Chondrocyte (in vitro differentiated cells): ENCODE data around the gene SERPINE1. TPM values are rescaled to one million over a fixed set of nuclear protein-coding genes. Genes with fewer than 3 reads are reported as not detected.
"Not testable (repeated sequence)": the region's sequence is repeated elsewhere in the genome, so short reads cannot be mapped to it uniquely, and the experiment has no call there.

Experiments used
- DNase-seq: peaks from one replicate; pipeline ENCODE4 v3.0.0; 2021; ENCODE audit warnings: mixed read lengths, low spot score
- H3K27ac Mint-ChIP-seq: one replicate; pipeline ENCODE4 v1.8.0; 2021; ENCODE audit warnings: mild to moderate bottlenecking, moderate library complexity, mixed read lengths; ENCODE audit not compliant: unreplicated experiment
- H3K27me3 Mint-ChIP-seq: 2 replicates; pipeline ENCODE4 v1.8.0; 2021; ENCODE audit warnings: low read depth, mixed read lengths
- H3K36me3 Mint-ChIP-seq: 2 replicates; pipeline ENCODE4 v1.8.0; 2021; ENCODE audit warnings: low read depth, mixed read lengths
- H3K4me1 Mint-ChIP-seq: 2 replicates; pipeline ENCODE4 v1.8.0; 2021; ENCODE audit warnings: low read depth, mild to moderate bottlenecking, mixed read lengths
- H3K4me3 Mint-ChIP-seq: one replicate; pipeline ENCODE4 v1.8.0; 2021; ENCODE audit warnings: mild to moderate bottlenecking, moderate library complexity, mixed read lengths; ENCODE audit not compliant: unreplicated experiment
- H3K9me3 Mint-ChIP-seq: 2 replicates; pipeline ENCODE4 v1.8.0; 2021; ENCODE audit warnings: low read depth, mixed read lengths
- CTCF ChIP-seq: fragments of 200-600 bp; sonication (generic); IDR thresholded peaks from 2 replicates; pipeline ENCODE4 v1.5.0; 2021; ENCODE audit warnings: antibody characterized with exemption, mild to moderate bottlenecking, moderate library complexity
- total RNA-seq: library from RNA; stranded (reverse); gene quantifications from 3 replicates; pipeline ENCODE4 v1.2.1, GENCODE V29; 2021

The SERPINE1 gene
- total RNA-seq, 1 donor from 2014 or later: 1,180 TPM

- no peaks in the 10 kb centered on the region for H3K27me3 Mint-ChIP-seq
- peaks cover 79% of the 10 kb centered on the region for H3K4me1 Mint-ChIP-seq
- H3K4me3 Mint-ChIP-seq: no peak overlapping the region
These were observed 11.7 kb upstream of the SERPINE1 start for GRCh38 chr7:101115215-101115614.

GRCh38 chr7:101116898-101117297, 10.0 kb upstream of the SERPINE1 start:
- H3K9me3 Mint-ChIP-seq: no peaks in the 10 kb centered on the region
- DNase-seq: no peak
- H3K4me1 Mint-ChIP-seq: peaks cover 76% of the 10 kb centered on the region
- H3K4me3 Mint-ChIP-seq: no peak overlapping the region
- H3K36me3 Mint-ChIP-seq: no peaks in the 10 kb centered on the region
- H3K27me3 Mint-ChIP-seq: no peaks in the 10 kb centered on the region
- H3K27ac Mint-ChIP-seq: peak overlapping the region; percentile 98
- TF ChIP-seq CTCF: no peak

More at GRCh38 chr7:101115215-101115614, 11.7 kb upstream of the SERPINE1 start:
- TF ChIP-seq CTCF: no peak
- H3K9me3 Mint-ChIP-seq: no peaks in the 10 kb centered on the region
- H3K36me3 Mint-ChIP-seq: no peaks in the 10 kb centered on the region
- no peak for DNase-seq
- H3K27ac Mint-ChIP-seq: peak overlapping the region; percentile 27

- TF ChIP-seq CTCF: no peak
- H3K27ac Mint-ChIP-seq: peak overlapping the region; percentile 98
- H3K4me1 Mint-ChIP-seq: peaks cover 79% of the 10 kb centered on the region
- DNase-seq: no peak
- no peaks in the 10 kb centered on the region for H3K27me3 Mint-ChIP-seq
- no peaks in the 10 kb centered on the region for H3K36me3 Mint-ChIP-seq
- H3K4me3 Mint-ChIP-seq: no peak overlapping the region
- H3K9me3 Mint-ChIP-seq: no peaks in the 10 kb centered on the region
These were observed 8.0 kb upstream of the SERPINE1 start for GRCh38 chr7:101118856-101119255.

GRCh38 chr7:101119876-101120275, 7.0 kb upstream of the SERPINE1 start:
- DNase-seq: no peak
- no peaks in the 10 kb centered on the region for H3K9me3 Mint-ChIP-seq
- no peaks in the 10 kb centered on the region for H3K27me3 Mint-ChIP-seq
- peaks cover 77% of the 10 kb centered on the region for H3K4me1 Mint-ChIP-seq
- no peaks in the 10 kb centered on the region for H3K36me3 Mint-ChIP-seq
- peak overlapping the region; percentile 84 for H3K27ac Mint-ChIP-seq
- H3K4me3 Mint-ChIP-seq: no peak overlapping the region
- TF ChIP-seq CTCF: no peak

GRCh38 chr7:101120315-101120714, 6.6 kb upstream of the SERPINE1 start:
- no peak for TF ChIP-seq CTCF
- Mint-ChIP-seq H3K9me3 (no peaks in the 10 kb centered on the region), H3K4me3 (no peak overlapping the region), H3K36me3 (no peaks in the 10 kb centered on the region), H3K27ac (peak overlapping the region; percentile 84), H3K27me3 (no peaks in the 10 kb centered on the region), H3K4me1 (peaks cover 82% of the 10 kb centered on the region)
- no peak for DNase-seq

GRCh38 chr7:101121631-101121990, 5.3 kb upstream of the SERPINE1 start:
- not testable (repeated sequence) for DNase-seq, H3K4me3 Mint-ChIP-seq, H3K9me3 Mint-ChIP-seq, H3K36me3 Mint-ChIP-seq, H3K27me3 Mint-ChIP-seq
- Mint-ChIP-seq H3K27ac (peak overlapping the region; percentile 100), H3K4me1 (peaks cover 88% of the 10 kb centered on the region)
